IPS-20b (cell line): ENCODE results near the gene CHKA.

Experiments used
- H3K27ac ChIP-seq: one replicate; pipeline ENCODE4 v1.5.1; 2013; ENCODE audit warnings: low read length
- H3K27me3 ChIP-seq: 2 replicates; pipeline ENCODE4 v1.6.1; 2013; ENCODE audit warnings: mild to moderate bottlenecking, low read length, inconsistent platforms; ENCODE audit not compliant: insufficient read depth
- H3K36me3 ChIP-seq: 2 replicates; pipeline ENCODE4 v1.6.1; 2013; ENCODE audit warnings: low read depth, mild to moderate bottlenecking, inconsistent platforms, low read length, moderate library complexity; ENCODE audit not compliant: insufficient read depth
- H3K4me1 ChIP-seq: 2 replicates; pipeline ENCODE4 v1.6.1; 2013; ENCODE audit warnings: mild to moderate bottlenecking, control low read depth, inconsistent platforms, low read length, moderate library complexity; ENCODE audit not compliant: insufficient read depth
- H3K4me3 ChIP-seq: 2 replicates; pipeline ENCODE4 v1.5.1; 2013; ENCODE audit warnings: mild to moderate bottlenecking, low read length, inconsistent platforms
- H3K9ac ChIP-seq: 2 replicates; pipeline ENCODE4 v1.6.1; 2013; ENCODE audit warnings: low read depth, mild to moderate bottlenecking, inconsistent platforms, low read length, moderate library complexity
- H3K9me3 ChIP-seq: 2 replicates; pipeline ENCODE4 v1.6.1; 2013; ENCODE audit warnings: mild to moderate bottlenecking, low read depth, low read length, inconsistent platforms; ENCODE audit not compliant: insufficient read depth

The CHKA gene

DNA sequence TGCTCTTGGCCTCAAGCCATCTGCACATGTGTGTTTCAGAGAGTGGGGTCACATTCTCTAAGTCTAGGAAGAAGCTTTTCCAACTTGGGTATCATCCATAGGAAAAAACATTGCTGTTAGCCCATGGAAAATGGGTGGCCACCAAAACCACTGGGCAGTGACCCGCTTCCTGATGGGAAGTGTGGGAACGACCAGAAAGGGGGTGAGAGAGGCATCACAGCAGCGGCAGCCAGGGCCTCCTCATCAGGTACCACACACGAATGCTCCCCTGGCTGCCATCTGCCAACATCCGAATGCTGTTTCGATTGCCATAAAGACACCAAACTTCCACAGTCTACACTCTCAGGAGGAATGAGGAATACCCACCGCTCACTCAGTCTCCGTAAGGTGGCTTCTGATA, 40.3 kb downstream of the CHKA start:
- Histone ChIP-seq H3K9me3 (no peaks in the 10 kb centered on the region), H3K4me3 (no peak overlapping the region), H3K36me3 (peaks cover 43% of the 10 kb centered on the region), H3K27me3 (no peaks in the 10 kb centered on the region), H3K9ac (no peak overlapping the region), H3K27ac (no peak overlapping the region), H3K4me1 (no peaks in the 10 kb centered on the region)

DNA sequence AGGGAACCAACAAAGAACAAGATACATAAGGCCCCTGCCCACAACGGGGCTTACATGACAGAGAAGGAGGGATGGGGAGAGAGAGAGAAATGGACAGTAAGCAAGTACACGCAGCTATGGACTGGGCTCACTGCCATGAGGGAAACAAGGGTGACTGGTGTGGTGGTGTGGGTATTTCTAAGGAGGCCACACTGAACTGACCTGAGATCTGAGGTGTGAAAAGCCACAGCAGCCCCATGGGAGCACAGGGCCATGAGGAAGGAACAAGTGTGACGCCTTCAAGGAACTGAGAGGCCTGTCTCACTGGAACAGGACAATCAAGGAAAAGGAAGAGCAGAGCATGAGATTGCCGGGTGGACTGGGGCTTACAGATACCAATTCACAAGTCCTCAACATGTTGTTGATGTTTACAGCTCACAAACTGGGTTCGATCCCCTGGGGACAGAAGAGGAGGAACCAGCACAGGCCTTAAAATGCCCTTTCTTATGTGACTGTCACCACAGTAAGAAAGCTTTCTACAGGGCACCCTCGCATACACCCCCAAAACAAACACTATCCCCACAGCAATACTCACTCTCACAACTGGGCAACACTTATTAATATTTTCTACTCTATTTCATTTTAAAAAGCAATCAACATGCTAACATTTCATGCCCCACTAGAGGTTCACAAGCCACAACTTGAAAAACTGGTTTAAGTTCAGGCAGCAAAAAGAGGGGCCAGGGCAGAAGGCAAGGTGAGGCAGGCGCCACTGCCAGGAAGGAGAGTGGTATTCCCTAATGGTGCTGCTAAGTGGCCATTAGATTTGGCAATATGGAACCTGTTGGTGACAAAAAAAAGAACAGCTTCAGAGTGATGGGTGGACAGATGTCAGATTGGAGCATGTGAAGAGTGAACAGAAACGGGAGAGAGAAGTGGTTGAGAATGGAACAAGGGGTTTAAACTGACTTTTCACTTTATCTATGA, 43.3 kb downstream of the CHKA start:
- Histone ChIP-seq H3K9me3 (no peaks in the 10 kb centered on the region), H3K27ac (no peak overlapping the region), H3K27me3 (no peaks in the 10 kb centered on the region), H3K4me1 (no peaks in the 10 kb centered on the region), H3K4me3 (no peak overlapping the region), H3K9ac (no peak overlapping the region), H3K36me3 (peaks cover 71% of the 10 kb centered on the region)

DNA sequence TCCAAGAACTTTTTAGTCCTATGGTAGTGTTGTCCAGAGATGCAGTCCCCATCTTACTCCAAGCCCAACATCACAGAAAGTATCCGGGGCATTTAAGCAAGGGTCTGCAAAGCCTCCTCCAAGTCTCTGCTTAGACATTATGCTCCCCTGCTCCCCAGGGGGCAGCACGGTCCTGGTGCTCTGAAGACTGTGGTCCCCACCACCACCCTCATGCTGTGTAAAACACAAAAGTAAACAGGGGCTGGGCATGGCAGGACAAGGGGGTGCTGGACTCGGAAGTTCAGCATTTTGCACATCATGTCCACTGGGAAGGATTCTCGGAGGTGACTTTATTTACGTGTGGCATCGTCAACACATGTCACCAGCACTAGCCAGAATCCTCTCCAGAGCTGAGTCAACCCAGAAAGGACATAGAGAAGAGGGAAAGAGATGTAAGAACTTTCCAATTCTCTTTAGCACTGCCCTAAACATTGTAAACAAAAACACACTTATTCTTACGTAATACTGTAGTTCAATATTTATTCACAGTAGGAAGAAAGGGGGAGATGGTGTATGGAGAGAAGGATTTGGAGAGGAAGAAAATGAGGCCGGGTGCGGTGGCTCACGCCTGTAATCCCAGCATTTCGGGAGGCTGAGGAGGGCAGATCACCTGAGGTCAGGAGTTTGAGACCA, 44.7 kb downstream of the CHKA start:
- H3K27ac ChIP-seq, result no peak overlapping the region
- no peaks in the 10 kb centered on the region for H3K27me3 ChIP-seq
- H3K4me3 ChIP-seq, result no peak overlapping the region
- H3K9me3 ChIP-seq, result no peaks in the 10 kb centered on the region
- H3K9ac ChIP-seq, result no peak overlapping the region
- H3K4me1 ChIP-seq, result no peaks in the 10 kb centered on the region
- H3K36me3 ChIP-seq, result peaks cover 75% of the 10 kb centered on the region

DNA sequence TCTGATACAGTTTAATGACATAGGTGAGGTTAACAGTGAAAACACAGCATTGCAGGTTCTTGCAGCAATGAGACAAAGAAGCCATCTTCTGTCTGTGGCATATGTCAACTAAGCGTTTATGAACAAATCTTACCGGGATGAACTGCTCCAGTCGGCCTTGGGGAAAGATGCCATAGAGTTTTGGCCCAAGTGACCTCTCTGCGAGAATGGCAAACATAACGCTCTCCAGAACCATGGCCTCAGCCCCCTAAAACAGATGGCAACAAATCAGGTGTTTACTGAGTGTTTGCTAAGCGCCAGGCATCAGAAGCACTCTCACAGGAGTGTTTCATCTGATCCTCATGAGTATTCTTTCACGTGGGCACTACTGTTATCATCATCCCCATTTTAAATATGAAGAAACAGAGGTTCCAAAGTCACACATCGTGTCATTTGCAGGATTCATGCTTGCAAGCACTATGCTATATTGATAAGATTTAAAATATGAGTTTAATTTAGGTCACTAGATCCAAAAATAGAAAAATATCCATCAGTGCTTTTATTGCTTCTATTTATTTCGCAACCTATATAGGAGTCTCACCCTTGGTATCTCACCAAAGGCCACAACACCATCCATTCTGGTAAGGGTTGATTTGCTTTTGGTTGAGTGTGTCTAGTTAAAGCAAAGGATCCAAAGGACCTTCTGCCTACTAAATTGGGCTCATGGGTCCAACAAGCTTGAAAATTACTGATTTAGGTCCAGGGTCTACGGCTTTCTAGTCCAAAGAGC, 46.4 kb downstream of the CHKA start:
- no peak overlapping the region for H3K9ac ChIP-seq
- no peak overlapping the region for H3K4me3 ChIP-seq
- no peaks in the 10 kb centered on the region for H3K9me3 ChIP-seq
- no peak overlapping the region for H3K27ac ChIP-seq
- H3K4me1 ChIP-seq, result no peaks in the 10 kb centered on the region
- peaks cover 76% of the 10 kb centered on the region for H3K36me3 ChIP-seq
- H3K27me3 ChIP-seq, result no peaks in the 10 kb centered on the region

DNA sequence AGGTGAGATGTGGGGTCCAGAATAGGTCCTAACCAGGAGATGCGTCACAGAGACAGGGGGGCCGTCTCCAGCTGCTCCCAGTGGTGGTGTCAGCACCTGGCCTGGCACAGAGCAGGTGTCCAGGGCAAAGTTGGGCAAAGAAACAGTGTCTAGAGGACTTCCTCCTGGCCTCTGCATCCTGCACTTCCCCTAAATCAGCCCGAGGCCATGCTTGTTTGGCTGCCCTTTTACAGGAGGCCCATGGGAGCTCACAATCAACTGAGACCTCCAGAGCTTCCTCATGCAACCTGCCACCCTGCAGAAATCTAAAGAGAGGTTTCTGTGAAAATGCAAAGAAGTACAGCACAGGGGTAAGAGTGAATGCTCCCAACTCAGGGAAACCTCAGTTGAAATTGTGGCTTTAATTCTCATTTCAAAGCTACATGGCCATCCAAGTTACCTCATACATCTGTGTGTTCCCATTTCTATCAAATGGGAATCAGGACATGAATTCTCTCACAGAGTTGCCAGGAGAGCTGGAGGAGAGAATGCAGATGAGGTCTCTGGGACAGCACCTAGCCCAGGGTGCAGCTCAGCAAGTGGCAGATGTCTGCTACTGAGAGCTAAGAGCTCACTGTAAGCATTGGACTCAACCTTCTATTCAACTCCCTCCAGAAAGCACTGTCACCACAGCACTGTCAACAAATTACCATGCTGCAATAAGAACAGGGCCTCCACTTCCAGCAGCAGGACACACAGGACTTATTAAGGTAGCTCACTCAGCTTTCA, 49.7 kb downstream of the CHKA start:
- Histone ChIP-seq H3K4me3 (no peak overlapping the region), H3K4me1 (no peaks in the 10 kb centered on the region), H3K36me3 (peaks cover 98% of the 10 kb centered on the region), H3K9me3 (no peaks in the 10 kb centered on the region), H3K9ac (no peak overlapping the region), H3K27ac (no peak overlapping the region), H3K27me3 (no peaks in the 10 kb centered on the region)

DNA sequence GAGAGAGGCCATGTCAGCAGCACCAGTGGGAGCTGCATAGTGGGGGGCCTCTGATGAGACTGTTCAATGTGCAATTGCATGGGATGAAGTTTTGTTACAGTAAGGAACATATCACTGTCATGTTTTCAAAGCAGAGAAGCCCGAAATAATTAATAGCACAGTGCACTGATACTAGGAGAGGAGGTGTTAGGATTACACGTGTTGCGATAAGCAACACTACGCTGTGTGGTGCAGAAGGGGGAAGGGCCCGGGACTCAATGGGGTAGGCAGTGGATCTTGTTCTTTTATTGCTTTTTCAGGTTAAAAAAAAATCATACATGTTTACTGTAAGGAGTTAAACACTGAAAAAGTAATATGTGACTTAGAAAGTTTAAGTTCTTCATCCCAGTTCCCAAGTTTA, 53.2 kb downstream of the CHKA start:
- H3K4me3 ChIP-seq, result no peak overlapping the region
- no peak overlapping the region for H3K9ac ChIP-seq
- H3K27ac ChIP-seq, result no peak overlapping the region
- no peaks in the 10 kb centered on the region for H3K4me1 ChIP-seq
- H3K27me3 ChIP-seq, result no peaks in the 10 kb centered on the region
- H3K9me3 ChIP-seq, result no peaks in the 10 kb centered on the region
- peaks cover 100% of the 10 kb centered on the region for H3K36me3 ChIP-seq

DNA sequence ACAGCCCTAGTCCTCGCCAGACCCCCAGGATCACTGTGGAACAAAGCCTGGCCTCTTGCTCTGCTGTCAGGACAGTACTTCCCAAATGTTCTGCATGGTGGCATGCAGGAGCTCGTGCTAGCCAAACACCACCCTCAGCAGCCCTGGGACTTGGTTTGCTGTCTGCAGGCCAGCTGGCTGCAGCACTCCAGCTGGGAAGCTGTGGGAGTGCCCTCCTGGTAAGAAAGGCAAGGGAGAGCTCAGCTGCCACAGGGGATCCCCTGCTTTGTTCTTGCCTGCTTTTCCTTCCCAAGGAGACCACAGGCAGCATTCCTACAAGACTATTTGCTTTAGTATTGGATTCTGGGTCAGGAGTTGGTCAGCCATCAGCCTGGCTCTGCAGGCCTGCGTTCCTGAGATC, 54.4 kb downstream of the CHKA start:
- Histone ChIP-seq H3K4me1 (no peaks in the 10 kb centered on the region), H3K9ac (no peak overlapping the region), H3K4me3 (no peak overlapping the region), H3K9me3 (no peaks in the 10 kb centered on the region), H3K36me3 (peaks cover 100% of the 10 kb centered on the region), H3K27ac (no peak overlapping the region), H3K27me3 (no peaks in the 10 kb centered on the region)

DNA sequence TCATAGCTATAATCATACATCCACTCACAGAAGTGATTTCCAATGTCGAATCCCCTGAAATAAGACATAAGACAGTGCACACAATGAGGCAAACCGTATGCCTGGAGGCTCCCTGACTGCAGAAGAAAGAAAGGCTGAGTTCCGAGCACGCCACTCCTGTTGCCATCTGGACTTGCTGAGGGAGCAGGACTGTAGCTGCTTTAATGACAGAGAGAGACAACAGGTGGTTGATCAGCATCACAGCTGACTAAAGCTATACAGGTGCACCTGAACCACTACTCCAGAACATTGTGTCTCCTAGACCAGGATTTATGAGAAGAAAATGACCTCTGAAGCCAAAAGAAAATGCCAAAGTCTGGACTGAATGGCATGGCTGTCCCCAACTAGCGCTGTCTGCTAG, 55.3 kb downstream of the CHKA start:
- Histone ChIP-seq H3K27ac (no peak overlapping the region), H3K4me1 (no peaks in the 10 kb centered on the region), H3K36me3 (peaks cover 99% of the 10 kb centered on the region), H3K9ac (no peak overlapping the region), H3K4me3 (no peak overlapping the region), H3K9me3 (no peaks in the 10 kb centered on the region), H3K27me3 (no peaks in the 10 kb centered on the region)

DNA sequence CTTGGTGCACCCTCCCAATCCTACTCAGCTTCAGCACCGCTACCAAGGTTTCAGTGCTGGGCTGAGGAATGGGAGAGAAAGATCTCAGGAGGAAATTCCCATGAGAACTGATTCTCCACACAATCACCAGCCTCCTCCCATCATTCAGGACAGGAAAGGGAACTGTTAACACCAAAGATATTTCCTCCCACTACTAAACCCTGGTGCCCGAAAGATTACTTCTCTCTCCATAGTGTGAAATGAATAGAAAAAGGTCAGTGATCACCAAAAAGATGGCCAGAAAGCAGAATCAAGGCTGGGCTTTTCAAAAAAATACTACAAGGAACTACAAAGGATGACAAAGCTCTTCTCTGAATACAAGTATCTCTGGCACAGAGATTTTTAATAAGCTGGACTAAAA, 56.3 kb downstream of the CHKA start:
- Histone ChIP-seq H3K9ac (no peak overlapping the region), H3K4me3 (no peak overlapping the region), H3K36me3 (peaks cover 96% of the 10 kb centered on the region), H3K9me3 (no peaks in the 10 kb centered on the region), H3K4me1 (no peaks in the 10 kb centered on the region), H3K27me3 (no peaks in the 10 kb centered on the region), H3K27ac (no peak overlapping the region)

DNA sequence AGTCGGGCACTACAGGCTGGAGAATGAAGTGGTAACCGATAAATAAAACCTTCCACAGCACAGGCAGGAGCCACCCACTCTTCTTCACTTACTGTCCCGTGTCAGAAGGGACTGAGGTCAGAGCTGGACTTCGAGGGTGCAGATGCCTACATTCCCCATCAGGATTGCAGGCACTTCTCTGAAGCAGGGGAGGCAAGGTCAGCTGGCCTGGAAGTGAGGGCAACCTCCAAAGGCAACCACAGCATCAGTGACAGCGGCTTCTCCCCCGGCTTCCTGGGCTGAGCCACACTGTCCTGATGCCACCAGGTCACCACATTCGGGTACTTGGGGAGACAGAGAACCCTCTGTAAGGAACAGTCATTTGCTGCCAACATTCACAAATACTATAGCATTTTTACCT, 59.7 kb downstream of the CHKA start:
- Histone ChIP-seq H3K36me3 (peaks cover 86% of the 10 kb centered on the region), H3K27me3 (no peaks in the 10 kb centered on the region), H3K9ac (no peak overlapping the region), H3K27ac (no peak overlapping the region), H3K4me1 (no peaks in the 10 kb centered on the region), H3K9me3 (no peaks in the 10 kb centered on the region), H3K4me3 (no peak overlapping the region)

DNA sequence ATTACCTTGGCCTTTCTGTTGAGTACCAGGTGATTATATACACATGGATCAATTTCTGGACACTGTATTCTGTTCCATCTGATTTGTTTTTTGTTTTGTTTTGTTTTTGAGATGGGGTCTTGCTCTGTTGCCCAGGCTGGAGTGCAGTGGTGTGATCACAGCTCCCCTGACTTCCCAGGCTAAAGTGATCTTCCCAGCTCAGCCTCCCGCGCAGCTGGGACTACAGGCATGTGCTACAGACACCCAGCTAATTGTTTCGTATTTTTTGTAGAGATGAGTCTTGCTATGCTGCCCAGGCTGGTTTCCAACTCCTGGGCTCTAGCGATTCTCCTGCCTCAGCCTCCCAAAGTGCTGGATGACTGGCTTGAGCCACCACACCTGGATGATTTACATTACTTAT, 63.4 kb downstream of the CHKA start:
- Histone ChIP-seq H3K27me3 (no peaks in the 10 kb centered on the region), H3K4me1 (no peaks in the 10 kb centered on the region), H3K9ac (no peak overlapping the region), H3K27ac (no peak overlapping the region), H3K4me3 (no peak overlapping the region), H3K36me3 (peaks cover 55% of the 10 kb centered on the region), H3K9me3 (no peaks in the 10 kb centered on the region)
